22Rv1 (cell line): ENCODE data around the gene KAZN.

ENCODE experiments used
- H3K27ac ChIP-seq: fragments of 450-650 bp; 2 replicates; pipeline ENCODE4 v1.5.1; 2017
- ZFX ChIP-seq: fragments of 450-650 bp; IDR thresholded peaks from 2 replicates; pipeline ENCODE4 v1.6.1; 2017; ENCODE audit warnings: antibody characterized with exemption, borderline replicate concordance
- TF ChIP-seq, protein P1 (sequence below): fragments of 450-650 bp; IDR thresholded peaks from 2 replicates; pipeline ENCODE4 v1.5.1; 2017; ENCODE audit warnings: mild to moderate bottlenecking

Gene KAZN

DNA sequence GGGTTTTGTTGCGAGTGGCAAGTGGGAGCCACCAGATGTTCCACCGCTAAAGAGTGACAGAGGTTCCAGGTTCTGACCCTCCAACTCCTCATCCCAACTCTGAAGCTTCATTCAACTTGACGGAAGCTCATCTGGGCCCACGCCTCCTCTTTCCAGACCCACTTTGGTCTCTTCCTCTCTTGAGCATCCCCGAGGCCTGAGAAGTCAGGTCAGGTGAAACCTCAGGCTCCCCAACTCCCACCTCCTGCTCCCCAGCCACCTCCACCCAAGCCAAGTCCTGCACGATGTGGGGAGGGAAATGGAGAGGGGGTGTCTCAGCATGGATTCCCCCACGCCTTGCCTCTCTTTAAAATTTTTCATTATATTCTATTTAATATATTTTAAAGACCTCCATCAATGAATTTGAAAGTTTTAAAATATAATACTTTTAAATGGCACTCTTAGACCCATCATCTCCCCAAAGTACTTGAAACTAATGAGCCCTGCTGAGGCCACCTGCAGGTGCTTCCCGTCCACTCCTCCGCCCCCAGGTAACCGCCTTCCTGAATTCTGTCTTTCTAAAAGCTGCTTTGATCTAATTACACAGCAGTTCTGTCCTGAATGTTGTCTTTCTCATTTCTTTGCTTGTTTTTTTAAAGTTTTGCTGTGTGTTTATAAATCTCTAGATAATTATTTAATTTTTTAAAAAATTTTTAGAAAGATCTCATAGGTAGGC, 238.1 kb downstream of the KAZN start:
- no peak overlapping the region for H3K27ac ChIP-seq
- no peak for TF ChIP-seq ZFX

DNA sequence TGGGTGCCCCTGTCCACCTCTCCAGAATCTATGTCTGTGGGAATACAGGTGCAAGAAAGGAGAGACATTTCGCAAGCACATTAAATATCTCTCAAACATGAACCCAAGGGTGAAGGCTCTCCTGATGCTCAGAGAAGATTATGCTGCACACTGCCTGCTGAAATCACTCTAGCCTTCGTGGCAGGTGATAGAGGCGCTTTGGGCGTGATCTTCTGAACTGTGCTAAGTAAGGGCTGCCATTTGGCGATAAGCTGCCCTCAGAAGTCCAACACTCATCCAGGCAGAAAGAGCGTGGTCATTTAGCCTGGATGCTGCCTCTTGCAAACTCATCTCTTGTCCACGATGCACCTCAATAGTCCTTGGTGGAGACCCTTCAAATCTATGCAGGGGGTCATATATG, 241.9 kb downstream of the KAZN start:
- H3K27ac ChIP-seq, result no peak overlapping the region
- TF ChIP-seq, protein P1, sequence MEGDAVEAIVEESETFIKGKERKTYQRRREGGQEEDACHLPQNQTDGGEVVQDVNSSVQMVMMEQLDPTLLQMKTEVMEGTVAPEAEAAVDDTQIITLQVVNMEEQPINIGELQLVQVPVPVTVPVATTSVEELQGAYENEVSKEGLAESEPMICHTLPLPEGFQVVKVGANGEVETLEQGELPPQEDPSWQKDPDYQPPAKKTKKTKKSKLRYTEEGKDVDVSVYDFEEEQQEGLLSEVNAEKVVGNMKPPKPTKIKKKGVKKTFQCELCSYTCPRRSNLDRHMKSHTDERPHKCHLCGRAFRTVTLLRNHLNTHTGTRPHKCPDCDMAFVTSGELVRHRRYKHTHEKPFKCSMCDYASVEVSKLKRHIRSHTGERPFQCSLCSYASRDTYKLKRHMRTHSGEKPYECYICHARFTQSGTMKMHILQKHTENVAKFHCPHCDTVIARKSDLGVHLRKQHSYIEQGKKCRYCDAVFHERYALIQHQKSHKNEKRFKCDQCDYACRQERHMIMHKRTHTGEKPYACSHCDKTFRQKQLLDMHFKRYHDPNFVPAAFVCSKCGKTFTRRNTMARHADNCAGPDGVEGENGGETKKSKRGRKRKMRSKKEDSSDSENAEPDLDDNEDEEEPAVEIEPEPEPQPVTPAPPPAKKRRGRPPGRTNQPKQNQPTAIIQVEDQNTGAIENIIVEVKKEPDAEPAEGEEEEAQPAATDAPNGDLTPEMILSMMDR, result no peak
- TF ChIP-seq ZFX, result no peak

DNA sequence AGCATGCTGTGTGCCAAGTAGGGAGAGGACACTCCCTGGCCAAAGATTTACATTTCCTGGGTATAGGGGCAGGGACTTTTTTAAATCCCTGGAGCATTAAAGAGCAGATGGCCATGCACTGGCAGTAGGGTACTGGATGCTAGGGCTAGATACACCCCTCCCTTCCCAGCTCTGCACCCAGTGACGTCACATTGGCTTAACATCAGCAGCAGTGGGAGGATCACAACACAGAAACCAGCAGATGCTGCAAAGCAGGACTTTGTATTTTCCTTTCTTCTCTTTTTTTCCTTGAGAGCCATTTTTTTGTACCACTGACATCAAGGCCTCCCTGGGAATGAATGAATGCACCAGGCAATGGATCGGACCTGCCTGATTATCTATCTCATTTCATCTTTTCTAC, 243.0 kb downstream of the KAZN start:
- no peak overlapping the region for H3K27ac ChIP-seq
- TF ChIP-seq ZFX, result no peak
- TF ChIP-seq, protein P1, result no peak

DNA sequence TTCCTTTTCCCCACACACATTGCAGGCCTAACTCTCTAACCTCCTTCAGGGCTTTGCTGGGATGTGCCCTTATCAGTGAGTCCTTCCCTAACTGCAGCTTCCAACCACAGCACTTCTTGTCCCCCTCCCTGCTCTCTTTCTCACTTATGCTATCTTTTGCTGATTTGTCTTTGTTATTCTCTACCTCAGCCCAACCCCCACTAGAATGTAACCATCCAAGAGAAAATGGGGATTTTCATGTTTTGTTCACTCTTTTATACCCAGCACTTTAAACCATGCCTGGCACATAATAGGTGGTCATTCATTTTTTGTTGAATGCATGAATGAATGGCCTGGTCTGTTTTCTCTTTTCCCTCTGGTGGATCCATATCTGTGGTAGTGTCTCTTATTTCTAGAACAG, 243.5 kb downstream of the KAZN start:
- H3K27ac ChIP-seq, result no peak overlapping the region
- TF ChIP-seq, protein P1, result no peak
- no peak for TF ChIP-seq ZFX

DNA sequence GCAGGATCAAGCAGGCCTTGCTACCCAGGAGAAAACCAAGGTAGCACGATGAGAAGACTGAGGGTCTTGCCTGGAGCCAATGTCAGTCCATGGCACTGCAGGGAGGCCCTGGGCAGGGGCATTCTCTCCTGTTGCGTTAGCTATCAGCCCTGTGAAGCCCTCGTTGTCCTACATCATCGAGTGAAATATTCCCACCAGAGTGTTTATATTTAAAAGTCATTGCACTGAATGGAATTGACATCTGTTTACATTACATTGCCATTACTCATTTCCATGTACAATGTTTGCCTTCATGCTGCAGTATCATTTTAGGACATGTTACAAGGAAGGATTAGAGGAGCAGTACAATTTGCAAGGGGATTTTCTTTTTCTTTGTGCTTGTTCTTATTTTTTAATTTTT, 243.9 kb downstream of the KAZN start:
- no peak overlapping the region for H3K27ac ChIP-seq
- TF ChIP-seq, protein P1, result no peak
- no peak for TF ChIP-seq ZFX

DNA sequence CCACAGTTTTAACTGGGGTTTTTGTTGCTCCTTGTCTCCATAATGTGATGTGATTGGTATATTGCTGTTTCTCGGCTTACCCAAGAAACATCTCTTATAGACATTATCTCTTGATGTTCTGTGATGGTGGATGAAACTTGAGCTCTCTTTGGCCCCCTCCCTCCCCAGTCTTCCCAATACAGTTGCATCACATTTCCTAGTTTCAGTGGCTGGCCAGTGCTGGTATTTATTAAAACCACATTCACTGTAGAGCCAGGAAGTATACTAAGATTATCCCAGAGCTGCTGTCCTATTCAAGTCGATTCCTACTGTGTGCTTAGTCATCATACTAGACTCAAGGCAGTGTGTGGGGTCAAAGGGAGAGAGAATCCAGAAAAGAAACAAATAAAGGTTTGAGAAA, 244.4 kb downstream of the KAZN start:
- H3K27ac ChIP-seq, result no peak overlapping the region
- TF ChIP-seq, protein P1, result no peak
- TF ChIP-seq ZFX, result no peak

DNA sequence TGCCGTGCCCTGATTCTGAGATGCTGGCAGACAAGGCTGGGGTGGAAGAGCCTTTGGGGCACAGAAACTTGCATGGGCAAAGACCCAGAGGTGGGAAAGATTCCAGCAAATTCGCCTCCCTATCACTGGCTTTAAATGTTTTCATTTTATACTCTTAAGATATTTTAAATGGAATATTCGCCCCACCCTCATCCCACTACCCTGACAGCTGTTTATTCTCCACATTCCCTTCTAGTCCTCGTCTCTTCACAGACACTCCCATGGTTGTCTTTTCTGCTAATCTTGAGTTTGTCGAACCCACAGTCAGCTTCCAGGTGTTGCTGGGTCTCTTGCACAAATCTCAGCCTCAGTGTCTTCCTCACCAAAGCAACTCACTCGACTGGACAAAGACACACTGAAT, 245.0 kb downstream of the KAZN start:
- no peak overlapping the region for H3K27ac ChIP-seq
- TF ChIP-seq, protein P1, result no peak
- no peak for TF ChIP-seq ZFX

DNA sequence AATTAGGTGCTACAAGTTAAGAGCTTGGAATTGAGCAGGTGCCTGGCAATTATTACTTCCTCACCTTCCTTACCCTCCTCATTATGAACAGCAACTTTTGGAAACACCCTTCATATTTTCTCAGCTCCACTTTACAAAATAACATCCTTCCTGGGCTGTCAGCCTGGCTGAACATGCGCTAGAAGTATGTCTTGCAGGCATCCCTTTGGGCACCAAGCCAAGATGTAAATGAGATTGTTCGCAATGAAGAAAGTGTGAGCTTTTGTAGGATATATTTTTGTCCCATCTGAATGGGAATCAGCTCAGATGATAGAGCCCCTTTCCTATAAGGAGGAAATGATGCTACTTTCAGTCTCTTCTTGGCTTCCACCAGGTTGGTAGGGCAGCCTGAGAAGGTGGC, 245.9 kb downstream of the KAZN start:
- H3K27ac ChIP-seq, result no peak overlapping the region
- TF ChIP-seq ZFX, result no peak
- TF ChIP-seq, protein P1, result no peak
